H9 (cell line): ENCODE results near the gene FASTKD1. TPM values are rescaled to one million over a fixed set of nuclear protein-coding genes. Genes with fewer than 3 reads are reported as not detected.
"Not testable (repeated sequence)": the region's sequence is repeated elsewhere in the genome, so short reads cannot be mapped to it uniquely, and the experiment has no call there.

Source experiments
- DNase-seq: peaks from one replicate; pipeline ENCODE4 v3.0.0-alpha.2; 2017
- H2AFZ ChIP-seq: one replicate; pipeline ENCODE4 v1.6.1; 2013; ENCODE audit warnings: mild to moderate bottlenecking, low read length, control low read depth, moderate library complexity
- H2AK5ac ChIP-seq: 2 replicates; pipeline ENCODE4 v1.6.1; 2013; ENCODE audit warnings: low read length, control low read depth, mixed read lengths; ENCODE audit not compliant: insufficient read length
- H2BK120ac ChIP-seq: one replicate; pipeline ENCODE4 v1.6.1; 2013; ENCODE audit warnings: low read depth, mild to moderate bottlenecking, low read length, control low read depth, inconsistent platforms; ENCODE audit not compliant: poor library complexity, severe bottlenecking
- H2BK12ac ChIP-seq: 2 replicates; pipeline ENCODE4 v1.6.1; 2013; ENCODE audit warnings: low read length, control low read depth, mixed read lengths, low read depth; ENCODE audit not compliant: insufficient read length
- H2BK15ac ChIP-seq: 2 replicates; pipeline ENCODE4 v1.6.1; 2013; ENCODE audit warnings: low read depth, low read length, control low read depth
- H2BK20ac ChIP-seq: one replicate; pipeline ENCODE4 v1.6.1; 2013; ENCODE audit warnings: low read depth, mild to moderate bottlenecking, low read length, control low read depth, inconsistent platforms; ENCODE audit not compliant: poor library complexity, severe bottlenecking
- H2BK5ac ChIP-seq: 2 replicates; pipeline ENCODE4 v1.6.1; 2013; ENCODE audit warnings: low read length, control low read depth, mixed read lengths; ENCODE audit not compliant: insufficient read length
- H3K14ac ChIP-seq: 2 replicates; pipeline ENCODE4 v1.6.1; 2013; ENCODE audit warnings: low read length, control low read depth; ENCODE audit not compliant: insufficient read depth
- H3K18ac ChIP-seq: 2 replicates; pipeline ENCODE4 v1.6.1; 2013; ENCODE audit warnings: low read depth, mild to moderate bottlenecking, mixed read lengths, low read length, control low read depth; ENCODE audit not compliant: insufficient read length
- H3K23ac ChIP-seq: 2 replicates; pipeline ENCODE4 v1.6.1; 2013; ENCODE audit warnings: low read length, control low read depth, mixed read lengths, low read depth; ENCODE audit not compliant: insufficient read length
- H3K23me2 ChIP-seq: 2 replicates; pipeline ENCODE4 v1.6.1; 2013; ENCODE audit warnings: low read depth, mild to moderate bottlenecking, mixed read lengths, low read length, control low read depth; ENCODE audit not compliant: insufficient read length, poor library complexity, severe bottlenecking
- H3K27ac ChIP-seq: 2 replicates; pipeline ENCODE4 v1.5.1; 2013; ENCODE audit warnings: low read length, control low read depth, mixed read lengths, low read depth; ENCODE audit not compliant: insufficient read length
- H3K27me3 ChIP-seq: 2 replicates; pipeline ENCODE4 v1.6.1; 2013; ENCODE audit warnings: low read length, control low read depth, inconsistent platforms; ENCODE audit not compliant: insufficient read depth
- H3K4ac ChIP-seq: 2 replicates; pipeline ENCODE4 v1.6.1; 2013; ENCODE audit warnings: low read depth, mild to moderate bottlenecking, control low read depth, inconsistent platforms, low read length, moderate library complexity
- H3K4me1 ChIP-seq: 2 replicates; pipeline ENCODE4 v1.6.1; 2013; ENCODE audit warnings: low read length, control low read depth, inconsistent platforms; ENCODE audit not compliant: insufficient read depth
- H3K4me2 ChIP-seq: 2 replicates; pipeline ENCODE4 v1.6.1; 2013; ENCODE audit warnings: low read length, control low read depth, mixed read lengths; ENCODE audit not compliant: insufficient read length, insufficient read depth
- H3K56ac ChIP-seq: 2 replicates; pipeline ENCODE4 v1.6.1; 2013; ENCODE audit warnings: low read depth, mild to moderate bottlenecking, mixed read lengths, low read length, control low read depth; ENCODE audit not compliant: insufficient read length
- H3K79me1 ChIP-seq: 2 replicates; pipeline ENCODE4 v1.6.1; 2013; ENCODE audit warnings: low read depth, mild to moderate bottlenecking, moderate library complexity, low read length, control low read depth, inconsistent platforms; ENCODE audit not compliant: insufficient read depth, poor library complexity, severe bottlenecking
- H3K79me2 ChIP-seq: 2 replicates; pipeline ENCODE4 v1.6.1; 2013; ENCODE audit warnings: low read length, control low read depth, inconsistent platforms; ENCODE audit not compliant: insufficient read depth
- H3K9ac ChIP-seq: 2 replicates; pipeline ENCODE4 v1.6.1; 2013; ENCODE audit warnings: low read length, control low read depth, mixed read lengths; ENCODE audit not compliant: insufficient read length; ENCODE audit errors: extremely low read depth
- H3K9me3 ChIP-seq: one replicate; pipeline ENCODE4 v1.6.1; 2013; ENCODE audit warnings: low read depth, low read length, inconsistent platforms; ENCODE audit not compliant: control insufficient read depth
- H3T11ph ChIP-seq: one replicate; pipeline ENCODE4 v1.6.1; 2013; ENCODE audit warnings: mild to moderate bottlenecking, low read length, control low read depth, inconsistent platforms
- H4K20me1 ChIP-seq: one replicate; pipeline ENCODE4 v1.6.1; 2013; ENCODE audit not compliant: control insufficient read depth, insufficient read length, insufficient read depth
- H4K5ac ChIP-seq: 2 replicates; pipeline ENCODE4 v1.6.1; 2013; ENCODE audit warnings: low read depth, mild to moderate bottlenecking, mixed read lengths, low read length, control low read depth; ENCODE audit not compliant: insufficient read length
- H4K8ac ChIP-seq: replicated peaks from 2 replicates; pipeline ENCODE4 v1.6.1; 2013; ENCODE audit warnings: low read length, control low read depth, mixed read lengths, low read depth; ENCODE audit not compliant: insufficient read length
- H4K91ac ChIP-seq: 2 replicates; pipeline ENCODE4 v1.6.1; 2013; ENCODE audit warnings: low read depth, mild to moderate bottlenecking, moderate library complexity, mixed read lengths, low read length, control low read depth; ENCODE audit not compliant: insufficient read length
- H3K27ac Mint-ChIP-seq, 3 experiments: 2 replicates in 2 of 3; 3 replicates in 1 of 3; pipeline ENCODE4 v1.8.0; 2020 to 2021; ENCODE audit warnings: mixed read lengths in 3 of 3, mild to moderate bottlenecking in 1 of 3, moderate library complexity in 1 of 3
- H3K27me3 Mint-ChIP-seq: 2 replicates; pipeline ENCODE4 v1.8.0; 2021; ENCODE audit warnings: low read depth, mild to moderate bottlenecking, moderate library complexity, mixed read lengths
- H3K36me3 Mint-ChIP-seq, 3 experiments: 2 replicates in 2 of 3; 3 replicates in 1 of 3; pipeline ENCODE4 v1.8.0; 2020 to 2021; ENCODE audit warnings: low read depth in 3 of 3, mixed read lengths in 3 of 3; ENCODE audit not compliant: insufficient read depth in 1 of 3
- H3K4me1 Mint-ChIP-seq, 2 experiments: 2 replicates each; pipeline ENCODE4 v1.8.0; 2020; ENCODE audit warnings: mixed read lengths in 2 of 2
- H3K4me3 Mint-ChIP-seq, 2 experiments: 2 replicates in 1 of 2; 3 replicates in 1 of 2; pipeline ENCODE4 v1.8.0; 2020 to 2021; ENCODE audit warnings: mild to moderate bottlenecking in 2 of 2, mixed read lengths in 2 of 2, moderate library complexity in 1 of 2
- H3K9me3 Mint-ChIP-seq, 2 experiments: 2 replicates in 1 of 2; 3 replicates in 1 of 2; pipeline ENCODE4 v1.8.0; 2020; ENCODE audit warnings: mild to moderate bottlenecking in 2 of 2, mixed read lengths in 2 of 2, moderate library complexity in 1 of 2
- CTCF ChIP-seq: fragments of 200-600 bp; sonication (generic); conservative IDR thresholded peaks from 3 replicates; pipeline ENCODE4 v1.8.0; 2021; ENCODE audit warnings: antibody characterized with exemption, mild to moderate bottlenecking
- WGBS: extraction: QIAGEN DNeasy Blood & Tissue Kit; methylation state at CpG from one replicate; pipeline ENCODE4 v1.1.7; 2013; ENCODE audit warnings: missing lambda C conversion rate, low lambda C conversion rate, mixed read lengths; ENCODE audit not compliant: insufficient read length; ENCODE audit errors: extremely low coverage; 5-methylcytosine and 5-hydroxymethylcytosine counted together
- total RNA-seq: library from RNA; stranded (reverse); gene quantifications from 2 replicates; pipeline ENCODE4 v1.2.1, GENCODE V29; 2021

Gene FASTKD1
- total RNA-seq, 1 experiment from 2014 or later: 47.6 TPM

- no peak overlapping the region for H3K27ac ChIP-seq
- peaks cover 0 to 13% (median 6%) of the 10 kb centered on the region in 3 experiments; a peak in 4 of 7 replicates for H3K36me3 Mint-ChIP-seq
These were observed 5.4 kb upstream of the FASTKD1 start for GRCh38 chr2:169579044-169579443.

GRCh38 chr2:169575264-169575663, 1.6 kb upstream of the FASTKD1 start:
- not testable (repeated sequence) for H2AFZ ChIP-seq, H3K4me1 Mint-ChIP-seq, H4K8ac ChIP-seq, H4K20me1 ChIP-seq, H3T11ph ChIP-seq, H3K18ac ChIP-seq, H3K4me2 ChIP-seq, H3K79me1 ChIP-seq, H3K9me3 ChIP-seq, H3K27ac Mint-ChIP-seq, H3K4me1 ChIP-seq, H3K9ac ChIP-seq, H3K27ac ChIP-seq, H4K5ac ChIP-seq, H3K36me3 Mint-ChIP-seq, H2BK120ac ChIP-seq, H2BK15ac ChIP-seq, H3K4ac ChIP-seq, H2BK12ac ChIP-seq, H3K27me3 ChIP-seq, H3K23me2 ChIP-seq, H2AK5ac ChIP-seq, H4K91ac ChIP-seq, H3K14ac ChIP-seq, H3K4me3 Mint-ChIP-seq, H3K56ac ChIP-seq, H2BK20ac ChIP-seq, H3K79me2 ChIP-seq, H3K23ac ChIP-seq, H2BK5ac ChIP-seq, DNase-seq
- peaks cover 40% of the 10 kb centered on the region for H3K27me3 Mint-ChIP-seq
- WGBS: no CpG with 5 or more reads among the region's 36 CpGs
- peaks cover 5 to 14% of the 10 kb centered on the region in 2 experiments for H3K9me3 Mint-ChIP-seq

More at GRCh38 chr2:169579044-169579443, 5.4 kb upstream of the FASTKD1 start:
- Mint-ChIP-seq H3K4me3 (no peak overlapping the region), H3K27me3 (peaks cover 43% of the 10 kb centered on the region), H3K27ac (no peak overlapping the region), H3K9me3 (peaks cover 17 to 25% of the 10 kb centered on the region in 2 experiments), H3K4me1 (no peaks in the 10 kb centered on the region)
- no peak overlapping the region for H3K9ac ChIP-seq
- H3K23me2 ChIP-seq: no peaks in the 10 kb centered on the region
- H4K20me1 ChIP-seq: no peaks in the 10 kb centered on the region
- no peaks in the 10 kb centered on the region for H3K79me1 ChIP-seq
- no peak overlapping the region for H2BK12ac ChIP-seq
- H3T11ph ChIP-seq: no peak overlapping the region
- H3K56ac ChIP-seq: no peak overlapping the region
- no peaks in the 10 kb centered on the region for H3K9me3 ChIP-seq
- H2BK20ac ChIP-seq: no peak overlapping the region
- no peak overlapping the region for H2BK15ac ChIP-seq
- no peak overlapping the region for H3K18ac ChIP-seq
- H2AFZ ChIP-seq: no peak overlapping the region
- no peak overlapping the region for H4K91ac ChIP-seq
- TF ChIP-seq CTCF: no peak
- no peak overlapping the region for H4K5ac ChIP-seq
- H3K4ac ChIP-seq: no peak overlapping the region
- no peak overlapping the region for H2AK5ac ChIP-seq
- no CpG with 5 or more reads among the region's 6 CpGs for WGBS
- H3K4me2 ChIP-seq: no peak overlapping the region
- H4K8ac ChIP-seq: no peak overlapping the region
- no peak overlapping the region for H2BK5ac ChIP-seq
- H3K14ac ChIP-seq: no peak overlapping the region
- H3K23ac ChIP-seq: no peak overlapping the region
- no peaks in the 10 kb centered on the region for H3K79me2 ChIP-seq
- no peak overlapping the region for H2BK120ac ChIP-seq
- H3K4me1 ChIP-seq: no peaks in the 10 kb centered on the region
- H3K27me3 ChIP-seq: no peaks in the 10 kb centered on the region
- no peak for DNase-seq
